ENCODE measurements around the gene DEFB114.

DEFB114 gene, protein sequence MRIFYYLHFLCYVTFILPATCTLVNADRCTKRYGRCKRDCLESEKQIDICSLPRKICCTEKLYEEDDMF

DNA sequence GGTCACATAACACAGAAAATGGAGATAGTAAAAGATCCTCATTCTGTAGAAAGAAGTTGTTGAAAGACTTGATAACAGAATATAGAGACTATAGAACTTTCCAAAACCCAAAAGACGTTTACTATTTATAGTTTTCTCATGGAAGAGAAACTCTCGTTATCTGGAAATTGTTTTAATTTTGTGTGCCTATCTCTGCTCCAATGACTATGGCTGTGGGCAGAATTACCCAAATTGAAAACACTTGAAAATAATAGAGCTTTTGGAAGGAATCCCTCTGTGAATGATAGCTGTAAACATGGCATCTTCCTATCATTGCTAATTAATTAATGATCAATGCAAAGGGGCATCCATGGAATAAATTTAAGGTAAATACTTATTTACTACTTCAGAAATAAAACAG, at the start of gene DEFB114:
TSS of gene DEFB114 (minus strand) at position 101 of the 400 bp plus-strand sequence. CDS start at position 42, 59 bp downstream.
- no peaks in the 10 kb centered on the region for H3K27me3 ChIP-seq (ENCODE audit: insufficient read depth, low read length)
- H3K4me3 ChIP-seq (ENCODE audit: low read length), result no peak within 1 kb of the TSS
- no peaks in the 10 kb centered on the region for H3K36me3 ChIP-seq (ENCODE audit: insufficient read depth, low read length)
- H3K4me1 ChIP-seq (ENCODE audit: insufficient read depth, low read length), result no peaks in the 10 kb centered on the region
- H3K9me3 ChIP-seq (ENCODE audit: low read length), result no peaks in the 10 kb centered on the region
- H2AFZ ChIP-seq (ENCODE audit: low read depth, low read length), result no peak within 1 kb of the TSS

GRCh38 chr6:50007819-50008218, 43.9 kb upstream of the DEFB114 start:
- Histone ChIP-seq H3K4me3 (ENCODE audit: low read length) (no peak overlapping the region), H3K9me3 (ENCODE audit: low read length) (no peaks in the 10 kb centered on the region), H3K36me3 (ENCODE audit: insufficient read depth, low read length) (no peaks in the 10 kb centered on the region), H3K27me3 (ENCODE audit: insufficient read depth, low read length) (no peaks in the 10 kb centered on the region), H2AFZ (ENCODE audit: low read depth, low read length) (no peak overlapping the region), H3K4me1 (ENCODE audit: insufficient read depth, low read length) (no peaks in the 10 kb centered on the region)

- no peaks in the 10 kb centered on the region for H3K27me3 ChIP-seq (ENCODE audit: insufficient read depth, low read length)
- no peaks in the 10 kb centered on the region for H3K4me1 ChIP-seq (ENCODE audit: insufficient read depth, low read length)
- no peak overlapping the region for H3K4me3 ChIP-seq (ENCODE audit: low read length)
- no peaks in the 10 kb centered on the region for H3K9me3 ChIP-seq (ENCODE audit: low read length)
- no peaks in the 10 kb centered on the region for H3K36me3 ChIP-seq (ENCODE audit: insufficient read depth, low read length)
- no peak overlapping the region for H2AFZ ChIP-seq (ENCODE audit: low read depth, low read length)
Observed at GRCh38 chr6:50003139-50003538, 39.2 kb upstream of the DEFB114 start.

- no peaks in the 10 kb centered on the region for H3K27me3 ChIP-seq (ENCODE audit: insufficient read depth, low read length)
- no peak overlapping the region for H2AFZ ChIP-seq (ENCODE audit: low read depth, low read length)
- H3K36me3 ChIP-seq (ENCODE audit: insufficient read depth, low read length), result no peaks in the 10 kb centered on the region
- no peaks in the 10 kb centered on the region for H3K4me1 ChIP-seq (ENCODE audit: insufficient read depth, low read length)
- H3K9me3 ChIP-seq (ENCODE audit: low read length), result no peaks in the 10 kb centered on the region
- no peak overlapping the region for H3K4me3 ChIP-seq (ENCODE audit: low read length)
Observed at GRCh38 chr6:49995278-49995677, 31.3 kb upstream of the DEFB114 start.

DNA sequence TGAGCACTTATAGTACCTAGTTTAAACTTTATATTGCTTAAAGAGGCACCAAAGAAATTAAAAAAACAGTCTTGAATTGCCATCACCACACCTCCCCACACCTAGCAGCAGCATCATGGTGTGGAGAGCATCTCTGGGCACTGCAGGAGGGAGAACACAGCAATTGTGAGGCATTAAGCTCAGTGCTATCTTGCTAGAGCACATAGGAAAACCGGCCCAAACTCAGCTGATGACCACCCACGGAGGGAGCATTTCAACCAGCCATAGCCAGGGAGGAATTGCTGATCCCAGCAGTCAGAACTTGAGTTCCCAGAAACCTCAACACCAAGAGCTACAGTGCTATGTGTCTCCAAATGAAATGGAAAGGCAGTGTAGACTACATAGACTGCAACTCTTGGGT, 24.9 kb upstream of the DEFB114 start:
- no peaks in the 10 kb centered on the region for H3K36me3 ChIP-seq (ENCODE audit: insufficient read depth, low read length)
- H3K27me3 ChIP-seq (ENCODE audit: insufficient read depth, low read length), result no peaks in the 10 kb centered on the region
- H3K4me1 ChIP-seq (ENCODE audit: insufficient read depth, low read length), result no peaks in the 10 kb centered on the region
- H2AFZ ChIP-seq (ENCODE audit: low read depth, low read length), result no peak overlapping the region
- H3K4me3 ChIP-seq (ENCODE audit: low read length), result no peak overlapping the region
- H3K9me3 ChIP-seq (ENCODE audit: low read length), result no peaks in the 10 kb centered on the region

DNA sequence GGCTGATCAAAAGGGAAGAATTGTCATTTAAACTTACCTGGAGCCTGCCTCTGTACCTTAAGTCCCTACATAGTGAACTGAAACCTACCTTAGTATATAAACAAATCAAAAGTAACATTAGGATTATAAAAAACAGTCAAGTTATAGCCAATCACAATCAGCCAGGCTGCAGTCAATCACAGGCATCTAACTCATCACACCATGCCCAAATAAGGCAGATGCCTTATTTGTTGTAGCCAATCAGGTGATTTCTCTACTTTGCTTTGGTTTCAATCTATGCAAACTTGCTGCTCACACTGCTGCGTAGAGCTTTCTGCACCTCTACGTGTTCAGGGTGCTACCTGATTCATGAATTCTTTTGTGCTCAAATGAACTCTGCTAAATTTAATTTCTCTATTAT, 23.8 kb upstream of the DEFB114 start:
- Histone ChIP-seq H3K36me3 (ENCODE audit: insufficient read depth, low read length) (no peaks in the 10 kb centered on the region), H3K9me3 (ENCODE audit: low read length) (no peaks in the 10 kb centered on the region), H3K4me1 (ENCODE audit: insufficient read depth, low read length) (no peaks in the 10 kb centered on the region), H3K4me3 (ENCODE audit: low read length) (no peak overlapping the region), H3K27me3 (ENCODE audit: insufficient read depth, low read length) (no peaks in the 10 kb centered on the region), H2AFZ (ENCODE audit: low read depth, low read length) (no peak overlapping the region)

GRCh38 chr6:49986551-49986950, 22.6 kb upstream of the DEFB114 start:
- H3K4me1 ChIP-seq (ENCODE audit: insufficient read depth, low read length), result no peaks in the 10 kb centered on the region
- no peak overlapping the region for H2AFZ ChIP-seq (ENCODE audit: low read depth, low read length)
- no peak overlapping the region for H3K4me3 ChIP-seq (ENCODE audit: low read length)
- H3K36me3 ChIP-seq (ENCODE audit: insufficient read depth, low read length), result no peaks in the 10 kb centered on the region
- no peaks in the 10 kb centered on the region for H3K27me3 ChIP-seq (ENCODE audit: insufficient read depth, low read length)
- H3K9me3 ChIP-seq (ENCODE audit: low read length), result no peaks in the 10 kb centered on the region

DNA sequence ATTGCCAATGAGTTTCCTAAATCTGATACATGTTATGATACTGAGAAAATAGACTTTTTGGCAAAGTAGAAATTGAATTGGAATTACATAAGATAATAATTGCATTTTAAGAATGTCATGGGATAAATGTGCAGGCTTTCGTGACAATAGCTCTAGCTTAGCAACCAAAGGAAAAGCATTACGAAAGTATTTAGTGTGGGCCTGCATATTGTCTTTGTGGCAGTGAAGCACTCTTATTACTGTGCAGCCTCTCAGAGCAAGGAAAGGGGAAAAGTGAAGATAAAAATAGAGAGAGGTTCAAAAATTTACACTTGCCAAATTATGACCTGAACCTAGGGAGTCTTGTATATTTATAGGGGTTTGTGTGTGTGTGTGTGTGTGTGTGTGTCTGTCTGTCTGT, 18.1 kb upstream of the DEFB114 start:
- no peaks in the 10 kb centered on the region for H3K36me3 ChIP-seq (ENCODE audit: insufficient read depth, low read length)
- no peaks in the 10 kb centered on the region for H3K9me3 ChIP-seq (ENCODE audit: low read length)
- H3K4me1 ChIP-seq (ENCODE audit: insufficient read depth, low read length), result no peaks in the 10 kb centered on the region
- H3K27me3 ChIP-seq (ENCODE audit: insufficient read depth, low read length), result no peaks in the 10 kb centered on the region
- H3K4me3 ChIP-seq (ENCODE audit: low read length), result no peak overlapping the region
- H2AFZ ChIP-seq (ENCODE audit: low read depth, low read length), result no peak overlapping the region

DNA sequence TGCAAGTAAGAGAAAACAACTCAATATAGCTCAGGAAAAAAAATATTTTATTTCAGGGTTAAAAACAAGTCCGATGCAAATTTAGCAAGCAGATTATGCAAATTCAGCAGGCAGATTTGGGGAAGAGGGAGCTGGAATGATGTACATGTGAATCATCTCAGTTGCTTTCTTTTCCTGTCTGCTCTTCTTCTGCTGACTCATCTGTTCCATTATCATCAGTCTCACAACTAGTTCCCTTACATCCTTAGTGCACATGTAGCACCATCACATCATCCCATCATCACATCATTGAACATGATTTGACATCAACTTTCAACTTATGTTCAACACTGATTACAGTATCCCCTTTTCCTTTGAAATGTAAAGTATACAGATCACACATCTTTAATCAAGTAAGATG, 16.9 kb upstream of the DEFB114 start:
- Histone ChIP-seq H3K36me3 (ENCODE audit: insufficient read depth, low read length) (no peaks in the 10 kb centered on the region), H3K27me3 (ENCODE audit: insufficient read depth, low read length) (no peaks in the 10 kb centered on the region), H3K4me3 (ENCODE audit: low read length) (no peak overlapping the region), H2AFZ (ENCODE audit: low read depth, low read length) (no peak overlapping the region), H3K9me3 (ENCODE audit: low read length) (no peaks in the 10 kb centered on the region), H3K4me1 (ENCODE audit: insufficient read depth, low read length) (no peaks in the 10 kb centered on the region)

DNA sequence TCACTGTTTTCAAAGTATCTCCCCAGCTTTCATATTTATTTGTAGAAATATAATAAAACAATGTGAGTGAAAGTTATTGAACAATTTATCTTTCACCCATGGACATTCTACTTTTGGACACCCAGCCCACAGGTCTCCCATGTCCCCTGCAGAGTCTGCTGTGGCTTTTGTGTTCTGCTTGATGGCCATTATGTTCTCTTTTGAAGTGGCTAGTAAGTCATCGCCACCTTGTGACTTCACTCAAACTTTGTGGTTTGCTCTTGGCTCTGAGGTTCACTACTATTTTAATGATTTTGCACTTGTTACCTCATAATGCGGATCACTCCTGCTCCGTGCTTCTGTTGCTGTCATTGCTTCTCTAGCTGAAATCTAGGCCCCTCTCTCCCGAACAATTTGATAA, 15.6 kb upstream of the DEFB114 start:
- no peaks in the 10 kb centered on the region for H3K36me3 ChIP-seq (ENCODE audit: insufficient read depth, low read length)
- no peaks in the 10 kb centered on the region for H3K4me1 ChIP-seq (ENCODE audit: insufficient read depth, low read length)
- no peaks in the 10 kb centered on the region for H3K9me3 ChIP-seq (ENCODE audit: low read length)
- H3K27me3 ChIP-seq (ENCODE audit: insufficient read depth, low read length), result no peaks in the 10 kb centered on the region
- no peak overlapping the region for H2AFZ ChIP-seq (ENCODE audit: low read depth, low read length)
- no peak overlapping the region for H3K4me3 ChIP-seq (ENCODE audit: low read length)

GRCh38 chr6:49978332-49979226, 14.6 kb upstream of the DEFB114 start:
- no peaks in the 10 kb centered on the region for H3K4me1 ChIP-seq (ENCODE audit: insufficient read depth, low read length)
- H3K36me3 ChIP-seq (ENCODE audit: insufficient read depth, low read length), result no peaks in the 10 kb centered on the region
- no peaks in the 10 kb centered on the region for H3K9me3 ChIP-seq (ENCODE audit: low read length)
- no peak overlapping the region for H3K4me3 ChIP-seq (ENCODE audit: low read length)
- no peaks in the 10 kb centered on the region for H3K27me3 ChIP-seq (ENCODE audit: insufficient read depth, low read length)
- H2AFZ ChIP-seq (ENCODE audit: low read depth, low read length), result no peak overlapping the region

- no peak within 1 kb of the TSS for H2AFZ ChIP-seq (ENCODE audit: low read depth, low read length)
- no peaks in the 10 kb centered on the region for H3K36me3 ChIP-seq (ENCODE audit: insufficient read depth, low read length)
- H3K9me3 ChIP-seq (ENCODE audit: low read length), result no peaks in the 10 kb centered on the region
- no peaks in the 10 kb centered on the region for H3K27me3 ChIP-seq (ENCODE audit: insufficient read depth, low read length)
- no peak within 1 kb of the TSS for H3K4me3 ChIP-seq (ENCODE audit: low read length)
- H3K4me1 ChIP-seq (ENCODE audit: insufficient read depth, low read length), result no peaks in the 10 kb centered on the region
Observed at GRCh38 chr6:49969605-49970004, 5.6 kb upstream of the DEFB114 start, which contains the start of gene DEFB113. Gene DEFB113 (minus strand): TSS chr6:49969625. CDS start chr6:49969625, 0 bp downstream.

DNA sequence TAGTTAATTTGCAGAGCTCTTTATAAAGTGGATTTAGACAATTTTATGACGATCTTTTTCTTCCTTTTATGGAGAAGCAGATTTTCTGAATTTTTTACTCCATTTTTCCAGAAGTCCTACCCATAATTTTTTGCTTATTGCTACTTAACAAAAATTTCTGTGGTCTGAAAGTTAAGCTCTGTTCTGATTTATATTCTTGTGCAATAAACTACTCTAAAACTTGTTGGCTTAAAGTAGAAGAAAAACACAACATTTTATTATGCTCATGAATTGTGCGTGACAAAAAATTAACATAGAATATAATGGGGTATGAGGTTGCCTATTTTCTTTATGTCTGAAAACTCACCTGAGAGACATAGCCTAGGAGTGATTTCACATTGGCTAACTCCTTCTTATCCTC, 2.9 kb upstream of the DEFB114 start:
- Histone ChIP-seq H3K36me3 (ENCODE audit: insufficient read depth, low read length) (no peaks in the 10 kb centered on the region), H3K4me1 (ENCODE audit: insufficient read depth, low read length) (no peaks in the 10 kb centered on the region), H3K4me3 (ENCODE audit: low read length) (no peak overlapping the region), H3K27me3 (ENCODE audit: insufficient read depth, low read length) (no peaks in the 10 kb centered on the region), H2AFZ (ENCODE audit: low read depth, low read length) (no peak overlapping the region), H3K9me3 (ENCODE audit: low read length) (no peaks in the 10 kb centered on the region)
